GM23248 (cell line): Measurements from ENCODE around the gene PRLR. TPM values are rescaled to one million over a fixed set of nuclear protein-coding genes. Genes with fewer than 3 reads are reported as not detected.
A peak's percentile ranks its signal among the peaks of the same experiment; 100 is the strongest.

Experiments used
- DNase-seq: peaks from one replicate; pipeline ENCODE4 v3.0.0-alpha.2; 2015
- H2AFZ ChIP-seq: fragments of 200-600 bp; sonication (generic); 2 replicates; pipeline ENCODE4 v1.6.1; 2016; ENCODE audit warnings: antibody characterized with exemption
- H3F3A ChIP-seq: fragments of 200-600 bp; sonication (generic); 2 replicates; pipeline ENCODE4 v1.6.1; 2016; ENCODE audit warnings: mild to moderate bottlenecking, antibody characterized with exemption, mixed run types; ENCODE audit not compliant: insufficient read depth
- H3K27ac ChIP-seq: fragments of 200-600 bp; sonication (generic); 2 replicates; pipeline ENCODE4 v1.5.1; 2016; ENCODE audit warnings: mild to moderate bottlenecking
- H3K27me3 ChIP-seq: fragments of 200-600 bp; sonication (generic); replicated peaks from 2 replicates; pipeline ENCODE4 v1.6.1; 2016; ENCODE audit warnings: mild to moderate bottlenecking; ENCODE audit not compliant: insufficient read depth
- H3K36me3 ChIP-seq: fragments of 200-600 bp; sonication (generic); 2 replicates; pipeline ENCODE4 v1.6.1; 2016; ENCODE audit warnings: low read depth, mild to moderate bottlenecking
- H3K4me1 ChIP-seq: fragments of 200-600 bp; sonication (generic); 2 replicates; pipeline ENCODE4 v1.6.1; 2016; ENCODE audit warnings: mild to moderate bottlenecking; ENCODE audit not compliant: insufficient read depth
- H3K4me2 ChIP-seq: fragments of 200-600 bp; sonication (generic); one replicate; pipeline ENCODE4 v1.6.1; 2016; ENCODE audit warnings: mild to moderate bottlenecking; ENCODE audit not compliant: unreplicated experiment
- H3K4me3 ChIP-seq: fragments of 200-600 bp; sonication (generic); 2 replicates; pipeline ENCODE4 v1.5.1; 2016; ENCODE audit warnings: mild to moderate bottlenecking
- H3K79me2 ChIP-seq: fragments of 200-600 bp; sonication (generic); 2 replicates; pipeline ENCODE4 v1.6.1; 2016; ENCODE audit warnings: mild to moderate bottlenecking; ENCODE audit not compliant: insufficient read depth
- H3K9ac ChIP-seq: fragments of 200-600 bp; sonication (generic); 2 replicates; pipeline ENCODE4 v1.6.1; 2016; ENCODE audit warnings: mild to moderate bottlenecking
- H3K9me2 ChIP-seq: fragments of 200-600 bp; sonication (generic); 2 replicates; pipeline ENCODE4 v1.6.1; 2016; ENCODE audit warnings: mixed run types, mild to moderate bottlenecking, moderate library complexity; ENCODE audit not compliant: insufficient read depth
- H3K9me3 ChIP-seq: fragments of 200-600 bp; sonication (generic); one replicate; pipeline ENCODE4 v1.6.1; 2017; ENCODE audit warnings: low read depth
- H4K20me1 ChIP-seq: fragments of 200-600 bp; sonication (generic); 2 replicates; pipeline ENCODE4 v1.6.0; 2016; ENCODE audit not compliant: insufficient read depth
- EZH2 ChIP-seq: fragments of 200-600 bp; sonication (generic); IDR thresholded peaks from 2 replicates; pipeline ENCODE4 v1.6.1; 2018; ENCODE audit warnings: antibody characterized with exemption, mild to moderate bottlenecking; ENCODE audit not compliant: insufficient read depth, poor library complexity, severe bottlenecking
- EZH2phosphoT487 ChIP-seq: fragments of 200-600 bp; sonication (generic); IDR thresholded peaks from 2 replicates; pipeline ENCODE4 v1.6.1; 2018; ENCODE audit warnings: antibody characterized with exemption, moderate library complexity, mild to moderate bottlenecking, low read depth; ENCODE audit not compliant: insufficient read depth
- WGBS, 2 experiments: methylation state at CpG; one replicate each; pipeline ENCODE4 v1.1.6; 2015 to 2017; ENCODE audit warnings: low lambda C conversion rate in 2 of 2, low coverage in 1 of 2; ENCODE audit errors: missing lambda C conversion rate in 2 of 2; 5-methylcytosine and 5-hydroxymethylcytosine counted together
- in situ Hi-C: fragments of 300-500 bp; cut with MboI; formaldehyde crosslinking; loops from 2 replicates; pipeline ENCODE4 v1.15.0; 2020
- polyA plus RNA-seq: library from polyadenylated mRNA; unstranded; fragments of >200 nt; fragmentation: Nextera tagmentation; extraction: Ambion mirVana; gene quantifications from 2 replicates; pipeline ENCODE4 v1.2.1, GENCODE V29; 2016
- total RNA-seq: library from RNA; depleted of rRNA; stranded (reverse); fragments of >200 nt; shearing (Covaris generic); gene quantifications from 2 replicates; pipeline ENCODE4 v1.2.3, GENCODE V29; 2014; rRNA removed

Gene PRLR
- total RNA-seq (5.8 and 14.2 TPM in 2 replicates), polyA plus RNA-seq (0.80 and 0.94 TPM in 2 replicates)

GRCh38 chr5:35230038-35230611 is at the start of gene PRLR:
Gene PRLR (minus strand): TSS chr5:35230487. CDS start chr5:35089620, 140,867 bp downstream.
- TF ChIP-seq EZH2phosphoT487: no peak
- no peak for TF ChIP-seq EZH2
- Histone ChIP-seq H3K4me3 (peak within 1 kb of the TSS; percentile 69), H3F3A (peaks cover 7% of the 10 kb centered on the region; the same call in 1 of the 2 replicates), H3K4me2 (peak within 1 kb of the TSS; percentile 89), H3K9me2 (no peaks in the 10 kb centered on the region), H3K36me3 (no peaks in the 10 kb centered on the region), H3K9me3 (no peaks in the 10 kb centered on the region), H4K20me1 (no peaks in the 10 kb centered on the region), H2AFZ (peak within 1 kb of the TSS; percentile 84), H3K9ac (peak within 1 kb of the TSS; percentile 35), H3K27ac (no peak within 1 kb of the TSS), H3K79me2 (no peaks in the 10 kb centered on the region), H3K4me1 (peaks cover 4% of the 10 kb centered on the region; the same call in 1 of the 2 replicates), H3K27me3 (peaks cover 50% of the 10 kb centered on the region)
- 1 to 2% methylated on average over 42 of the region's 42 CpGs for WGBS, 2 experiments
- peak; percentile 71 for DNase-seq
- in situ Hi-C loops: no loop called here

DNA sequence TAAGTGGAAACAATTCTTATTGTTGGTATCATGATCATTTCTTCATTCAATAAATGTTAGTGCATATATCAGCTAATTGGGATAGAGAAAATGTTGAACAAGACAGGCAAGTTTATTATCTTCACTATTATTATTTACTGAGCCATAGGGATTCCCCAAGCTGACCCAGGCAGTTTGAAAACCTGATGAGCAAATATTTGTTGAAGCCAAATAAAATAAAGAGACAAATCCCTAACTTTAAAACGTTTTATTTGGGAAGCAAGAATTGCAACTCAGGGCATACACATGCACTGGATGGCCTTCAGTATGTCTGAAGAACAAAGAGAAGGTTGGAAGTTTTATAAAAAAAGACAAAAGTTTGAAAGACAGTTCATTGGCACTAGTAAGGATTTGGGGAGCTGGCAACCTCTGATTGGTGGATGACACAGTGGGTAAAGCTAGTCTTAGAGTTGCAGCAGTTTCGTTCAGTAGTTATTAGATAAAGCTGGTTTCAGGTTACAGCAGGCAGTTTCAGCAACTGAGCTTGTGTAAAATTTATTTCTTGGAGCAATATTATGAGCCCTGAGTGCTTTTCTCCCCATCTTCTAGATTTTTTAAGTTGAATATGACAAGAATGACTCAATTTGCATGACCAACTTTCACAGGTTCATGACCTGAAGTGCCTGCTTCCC is 44.7 kb upstream of the PRLR start:
- Histone ChIP-seq H3K4me3 (no peak overlapping the region), H3K4me1 (no peaks in the 10 kb centered on the region), H3K27ac (no peak overlapping the region), H4K20me1 (no peaks in the 10 kb centered on the region), H3K9me3 (no peaks in the 10 kb centered on the region), H3K27me3 (no peaks in the 10 kb centered on the region; the same call in none of the 2 replicates), H3K9ac (no peak overlapping the region), H3K9me2 (no peaks in the 10 kb centered on the region), H3F3A (no peaks in the 10 kb centered on the region), H2AFZ (no peak overlapping the region), H3K79me2 (no peaks in the 10 kb centered on the region), H3K36me3 (no peaks in the 10 kb centered on the region), H3K4me2 (no peak overlapping the region)
- DNase-seq: no peak
- in situ Hi-C loops: no loop called here
- 0 to 4% methylated on average over 2 of the region's 2 CpGs for WGBS, 2 experiments
- no peak for TF ChIP-seq EZH2phosphoT487
- no peak for TF ChIP-seq EZH2

DNA sequence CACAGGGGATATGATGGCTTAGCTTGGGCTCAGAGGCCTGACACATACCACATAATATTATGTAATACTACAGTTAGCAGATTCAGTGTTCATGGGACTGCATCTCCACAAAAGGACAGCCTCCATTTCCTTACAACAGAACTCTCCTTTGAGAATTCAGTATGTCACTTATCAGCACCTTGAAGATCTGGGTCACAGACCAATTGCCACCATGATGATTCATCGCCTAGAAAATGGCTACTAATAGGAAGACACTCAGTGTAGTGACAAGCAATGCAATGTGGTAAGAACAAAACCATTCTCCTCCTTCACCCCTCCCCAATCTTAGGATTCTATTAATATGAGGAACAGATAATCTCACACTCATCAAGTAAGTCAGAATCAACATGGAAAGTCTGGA is 38.7 kb upstream of the PRLR start:
- WGBS, 2 experiments: 61 to 75% methylated on average over 1 of the region's 1 CpG
- no peaks in the 10 kb centered on the region for H4K20me1 ChIP-seq
- TF ChIP-seq EZH2phosphoT487: no peak
- TF ChIP-seq EZH2: no peak

GRCh38 chr5:35266276-35266675 is 36.0 kb upstream of the PRLR start:
- no peak for DNase-seq
- in situ Hi-C loops: no loop called here

More for the DNA sequence above, 38.7 kb upstream of the PRLR start:
- no peaks in the 10 kb centered on the region for H3F3A ChIP-seq
- no peaks in the 10 kb centered on the region for H3K36me3 ChIP-seq
- no peaks in the 10 kb centered on the region for H3K9me3 ChIP-seq
- H3K4me3 ChIP-seq: no peak overlapping the region
- no peaks in the 10 kb centered on the region for H3K9me2 ChIP-seq
- H3K27ac ChIP-seq: no peak overlapping the region
- no peaks in the 10 kb centered on the region for H3K4me1 ChIP-seq
- no peak overlapping the region for H3K4me2 ChIP-seq
- no peak for DNase-seq
- in situ Hi-C loops: no loop called here
- no peaks in the 10 kb centered on the region for H3K79me2 ChIP-seq
- peaks cover 5% of the 10 kb centered on the region for H3K27me3 ChIP-seq
- no peak overlapping the region for H2AFZ ChIP-seq
- no peak overlapping the region for H3K9ac ChIP-seq

More at GRCh38 chr5:35266276-35266675, 36.0 kb upstream of the PRLR start:
- no peaks in the 10 kb centered on the region for H4K20me1 ChIP-seq
- no peaks in the 10 kb centered on the region for H3K9me2 ChIP-seq
- H3K27me3 ChIP-seq: peaks cover 5% of the 10 kb centered on the region
- H3K4me1 ChIP-seq: no peaks in the 10 kb centered on the region
- H3K9ac ChIP-seq: no peak overlapping the region
- WGBS, 2 experiments: 34 to 40% methylated on average over 3 of the region's 3 CpGs
- H3K36me3 ChIP-seq: no peaks in the 10 kb centered on the region
- no peak overlapping the region for H2AFZ ChIP-seq
- no peak overlapping the region for H3K27ac ChIP-seq
- no peak for TF ChIP-seq EZH2phosphoT487
- H3F3A ChIP-seq: no peaks in the 10 kb centered on the region
- H3K9me3 ChIP-seq: no peaks in the 10 kb centered on the region
- H3K4me3 ChIP-seq: no peak overlapping the region
- H3K4me2 ChIP-seq: no peak overlapping the region
- no peaks in the 10 kb centered on the region for H3K79me2 ChIP-seq
